HepG2 (cell line): Measurements from ENCODE around the gene MEPE. TPM values are rescaled to one million over a fixed set of nuclear protein-coding genes. Genes with fewer than 3 reads are reported as not detected.

Experiments used
- ATAC-seq: fragments of 200-7000 bp; cut with Tn5 transposase; 3 replicates; pipeline ENCODE4 v1.9.1; 2020; ENCODE audit warnings: mild to moderate bottlenecking, moderate library complexity
- BruUV-seq: library from RNA; stranded (reverse); fragments of 400-500 nt; replicated peaks from 2 replicates; lab custom pipeline; 2021; lab: Mats Ljungman, UMichigan
- CTCF ChIA-PET: fragments of 300-600 bp; formaldehyde crosslinking; extraction: SDS; loops from one replicate; lab custom pipeline; 2021; ENCODE audit warnings: low total read pairs, inconsistent platforms, low intra/inter-chr PET ratio; lab: Yijun Ruan, JAX
- POLR2A ChIA-PET: fragments of 350-600 bp; sonication (Branson Sonifier 250); formaldehyde crosslinking; loops from one replicate; lab custom pipeline; 2020; ENCODE audit warnings: antibody characterized with exemption, inconsistent platforms; lab: Yijun Ruan, JAX
- DNase-seq: peaks from one replicate; pipeline ENCODE4 v3.0.0-alpha.2; 2015; ENCODE audit warnings: low spot score
- FAIRE-seq: peaks from 3 replicates; lab custom pipeline; 2011; peaks lifted over from hg19 to GRCh38; lab: Jason Lieb, UNC
- H2AFZ ChIP-seq: one replicate; pipeline ENCODE4 v1.6.1; 2011; ENCODE audit warnings: low read length, inconsistent platforms
- H3K27ac ChIP-seq: fragments of 300-600 bp; 3 replicates; pipeline ENCODE4 v1.8.0; 2011; ENCODE audit warnings: mixed run types, mild to moderate bottlenecking, mixed read lengths, low read length, inconsistent platforms; ENCODE audit not compliant: insufficient read depth; ENCODE audit errors: extremely low read length
- H3K27me3 ChIP-seq, 2 experiments: fragments of 200-600 bp in 1 of 2; 2 replicates in 1 of 2; 3 replicates in 1 of 2; pipeline versions ENCODE4 v1.6.0 to v1.8.0; 2011; ENCODE audit warnings: low read length in 2 of 2, mild to moderate bottlenecking in 2 of 2, moderate library complexity in 2 of 2, inconsistent platforms in 1 of 2; ENCODE audit not compliant: insufficient read depth in 2 of 2, control insufficient read depth in 1 of 2
- H3K36me3 ChIP-seq, 2 experiments: fragments of 200-600 bp in 1 of 2; replicated peaks in 1 of 2; 2 replicates in 1 of 2; 3 replicates in 1 of 2; pipeline versions ENCODE4 v1.5.1 to v1.8.0; 2011; ENCODE audit warnings: low read length in 2 of 2, inconsistent platforms in 1 of 2; ENCODE audit not compliant: insufficient read depth in 2 of 2, control insufficient read depth in 1 of 2
- H3K4me1 ChIP-seq: 2 replicates; pipeline ENCODE4 v1.5.1; 2012; ENCODE audit warnings: low read length, inconsistent platforms; ENCODE audit not compliant: insufficient read depth
- H3K4me2 ChIP-seq: 2 replicates; pipeline ENCODE4 v1.6.0; 2011; ENCODE audit warnings: low read depth, low read length, inconsistent platforms
- H3K4me3 ChIP-seq, 3 experiments: fragments of 200-600 bp in 1 of 3; sonication (generic), shearing (Covaris generic) in 1 of 3; replicated peaks in 1 of 3; 2 replicates each; pipeline ENCODE4 v1.5.1; 2011 to 2016; ENCODE audit warnings: low read length in 3 of 3, inconsistent platforms in 2 of 3, low read depth in 2 of 3, mild to moderate bottlenecking in 2 of 3, control low read depth in 1 of 3, mixed read lengths in 1 of 3; ENCODE audit not compliant: insufficient read depth in 1 of 3
- H3K79me2 ChIP-seq: one replicate; pipeline ENCODE4 v1.6.1; 2011; ENCODE audit warnings: low read length, inconsistent platforms; ENCODE audit not compliant: insufficient read depth
- H3K9ac ChIP-seq: 2 replicates; pipeline ENCODE4 v1.6.0; 2011; ENCODE audit warnings: mild to moderate bottlenecking, low read depth, low read length, inconsistent platforms; ENCODE audit not compliant: insufficient read depth
- H3K9me3 ChIP-seq: 2 replicates; pipeline ENCODE4 v1.5.1; 2012; ENCODE audit warnings: mild to moderate bottlenecking, low read length
- H4K20me1 ChIP-seq: 2 replicates; pipeline ENCODE4 v1.6.0; 2011; ENCODE audit warnings: inconsistent platforms, mild to moderate bottlenecking, low read length, moderate library complexity; ENCODE audit not compliant: insufficient read depth
- POGZ ChIP-seq: sonication (generic); formaldehyde crosslinking; IDR thresholded peaks from 2 replicates; pipeline ENCODE4 v1.4.0; 2020; ENCODE audit warnings: mild to moderate bottlenecking, missing genetic modification reagents
- TSC22D2 ChIP-seq: sonication (generic); formaldehyde crosslinking; IDR thresholded peaks from 2 replicates; pipeline ENCODE4 v1.5.1; 2020; ENCODE audit warnings: missing genetic modification reagents, mild to moderate bottlenecking, borderline replicate concordance
- ZNF224 ChIP-seq: sonication (generic); formaldehyde crosslinking; IDR thresholded peaks from 2 replicates; pipeline ENCODE4 v1.5.0; 2020; ENCODE audit warnings: mild to moderate bottlenecking, missing genetic modification reagents
- ZNF510 ChIP-seq: sonication (generic); formaldehyde crosslinking; IDR thresholded peaks from 2 replicates; pipeline ENCODE4 v1.4.0; 2020; ENCODE audit warnings: low read depth, mild to moderate bottlenecking, missing genetic modification reagents
- ZNF737 ChIP-seq: sonication (generic); formaldehyde crosslinking; IDR thresholded peaks from 2 replicates; pipeline ENCODE4 v1.5.0; 2020; ENCODE audit warnings: missing genetic modification reagents, mild to moderate bottlenecking, borderline replicate concordance
- WGBS: methylation state at CpG from one replicate; pipeline ENCODE4 v1.1.6; 2017; ENCODE audit warnings: low lambda C conversion rate; 5-methylcytosine and 5-hydroxymethylcytosine counted together
- in situ Hi-C: cut with HindIII; loops from 2 replicates; pipeline ENCODE4 v1.10.0; 2017; ENCODE audit warnings: low pct_unique_long_range_greater_than_20kb; ENCODE audit not compliant: extremely low pct_ligation_motif_present
- intact Hi-C: fragments of 100-400 bp; cut with micrococcal nuclease; formaldehyde crosslinking; loops from one replicate; pipeline ENCODE4 v1.10.0; 2022; ENCODE audit not compliant: unreplicated experiment
- polyA plus RNA-seq, 8 experiments: library from polyadenylated mRNA; depleted of rRNA in 3 of 8; stranded (reverse) in 7 of 8; unstranded in 1 of 8; fragments of >200 nt; fragmentation: Illumina TruSeq in 4 of 8; extraction: Trizol in 4 of 8; gene quantifications; 2 replicates each; pipeline versions ENCODE4 v1.2.1 to v1.2.3, GENCODE V29; 2011 to 2016; ENCODE audit warnings: low read depth in 4 of 8, missing spikeins in 1 of 8, mixed read lengths in 1 of 8; ENCODE audit not compliant: insufficient read depth in 1 of 8
- total RNA-seq, 5 experiments: library from RNA; depleted of rRNA; stranded (reverse); fragments of >200 nt; fragmentation: Illumina TruSeq; extraction: Trizol; gene quantifications; 2 replicates each; pipeline ENCODE4 v1.2.3, GENCODE V29; 2016; ENCODE audit warnings: low read depth in 1 of 5
- TF ChIP-seq, protein P1 (sequence below): IDR thresholded peaks from 2 replicates; pipeline ENCODE4 v1.6.1; 2018; ENCODE audit warnings: missing genetic modification reagents
- TF ChIP-seq, protein P2 (sequence below): sonication (generic); formaldehyde crosslinking; IDR thresholded peaks from 2 replicates; pipeline ENCODE4 v1.8.1; 2023; ENCODE audit warnings: missing genetic modification reagents, inconsistent platforms, borderline replicate concordance

The MEPE gene
- total and polyA plus RNA-seq, 2 of the 13 experiments (the other 11 are each of a cell fraction or from before 2014, with no cell fraction given), result 0.04 TPM; not detected in 1

DNA sequence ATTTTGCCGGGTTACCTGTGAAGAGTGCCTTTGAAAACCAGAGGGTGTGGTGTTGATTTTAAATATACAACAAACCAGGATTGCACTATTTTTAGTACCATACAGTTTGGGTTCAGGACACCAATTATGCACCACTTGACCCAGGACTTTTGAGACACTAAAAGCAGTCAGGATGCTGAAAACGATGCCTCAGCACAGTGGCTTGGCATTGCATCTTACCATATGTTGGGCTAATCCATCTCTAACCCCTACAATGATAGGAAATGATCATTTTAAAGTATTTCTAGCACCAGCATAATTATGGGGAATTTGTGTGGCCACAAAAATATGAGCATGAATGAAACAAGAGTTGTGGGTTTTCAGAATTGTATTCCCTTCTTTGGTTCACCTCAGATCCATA lies 29.3 kb upstream of the MEPE start (continued):
- TF ChIP-seq, protein P1, sequence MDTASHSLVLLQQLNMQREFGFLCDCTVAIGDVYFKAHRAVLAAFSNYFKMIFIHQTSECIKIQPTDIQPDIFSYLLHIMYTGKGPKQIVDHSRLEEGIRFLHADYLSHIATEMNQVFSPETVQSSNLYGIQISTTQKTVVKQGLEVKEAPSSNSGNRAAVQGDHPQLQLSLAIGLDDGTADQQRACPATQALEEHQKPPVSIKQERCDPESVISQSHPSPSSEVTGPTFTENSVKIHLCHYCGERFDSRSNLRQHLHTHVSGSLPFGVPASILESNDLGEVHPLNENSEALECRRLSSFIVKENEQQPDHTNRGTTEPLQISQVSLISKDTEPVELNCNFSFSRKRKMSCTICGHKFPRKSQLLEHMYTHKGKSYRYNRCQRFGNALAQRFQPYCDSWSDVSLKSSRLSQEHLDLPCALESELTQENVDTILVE (CRISPR knock-in tag), result no peak
- no peak for TF ChIP-seq TSC22D2
- no peak for TF ChIP-seq ZNF737 (CRISPR knock-in tag)
- TF ChIP-seq ZNF510, result no peak
- no peak for TF ChIP-seq ZNF224 (CRISPR knock-in tag)
- TF ChIP-seq, protein P2, sequence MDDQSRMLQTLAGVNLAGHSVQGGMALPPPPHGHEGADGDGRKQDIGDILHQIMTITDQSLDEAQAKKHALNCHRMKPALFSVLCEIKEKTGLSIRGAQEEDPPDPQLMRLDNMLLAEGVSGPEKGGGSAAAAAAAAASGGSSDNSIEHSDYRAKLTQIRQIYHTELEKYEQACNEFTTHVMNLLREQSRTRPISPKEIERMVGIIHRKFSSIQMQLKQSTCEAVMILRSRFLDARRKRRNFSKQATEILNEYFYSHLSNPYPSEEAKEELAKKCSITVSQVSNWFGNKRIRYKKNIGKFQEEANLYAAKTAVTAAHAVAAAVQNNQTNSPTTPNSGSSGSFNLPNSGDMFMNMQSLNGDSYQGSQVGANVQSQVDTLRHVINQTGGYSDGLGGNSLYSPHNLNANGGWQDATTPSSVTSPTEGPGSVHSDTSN (CRISPR knock-in tag), result no peak

DNA sequence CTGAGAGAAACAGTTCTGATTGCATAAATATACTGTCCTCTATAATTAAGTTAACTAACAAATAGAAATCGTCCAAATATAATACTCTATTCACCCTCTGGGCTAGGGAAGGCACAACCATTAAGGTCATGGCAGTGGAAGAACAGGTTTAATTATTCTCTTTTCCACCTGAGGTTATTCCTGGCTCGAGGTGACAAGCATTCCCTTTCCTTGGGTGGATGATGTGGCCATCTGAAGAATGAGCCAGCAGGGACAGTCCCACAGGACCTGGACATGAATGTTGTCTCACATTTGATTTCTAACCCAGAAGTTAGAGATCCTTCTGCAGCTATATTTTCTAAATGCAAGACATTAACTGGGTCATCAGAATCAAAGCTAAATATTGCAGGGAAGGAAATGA lies 27.9 kb upstream of the MEPE start:
- no peak overlapping the region for H2AFZ ChIP-seq
- no peaks in the 10 kb centered on the region for H3K79me2 ChIP-seq
- H3K9me3 ChIP-seq, result no peaks in the 10 kb centered on the region
- WGBS, result 0% methylated on average over 2 of the region's 2 CpGs
- no peak overlapping the region for H3K4me2 ChIP-seq
- no peaks in the 10 kb centered on the region for H3K4me1 ChIP-seq
- in situ Hi-C loops (no loop called here), intact Hi-C loops (no loop called here)
- H3K27me3 ChIP-seq, result no peaks in the 10 kb centered on the region
- H4K20me1 ChIP-seq, result no peaks in the 10 kb centered on the region
- no TSS peak for BruUV-seq
- no peaks in the 10 kb centered on the region for H3K36me3 ChIP-seq
- no peak for TF ChIP-seq POGZ (CRISPR knock-in tag)
- ChIA-PET POLR2A (no interaction called here), CTCF (no interaction called here)
- no peak overlapping the region for H3K4me3 ChIP-seq
- FAIRE-seq, result no peak
- DNase-seq, result no peak
- H3K27ac ChIP-seq, result no peak overlapping the region
- ATAC-seq, result no peak
- no peak overlapping the region for H3K9ac ChIP-seq
